Body of pancreas (tissue), 4 donors: ENCODE data around the gene SDS.

Experiments
- POLR2A ChIP-seq, 3 donors: fragments of 450-650 bp; IDR thresholded peaks; one replicate each; pipeline ENCODE4 v1.6.1; 2016; ENCODE audit warnings: antibody characterized with exemption in 3 of 3, mild to moderate bottlenecking in 2 of 3
- TF ChIP-seq, protein P1 (sequence below), 7 experiments: fragments of 450-650 bp in 4 of 7; fragments of 200-600 bp in 3 of 7; sonication (generic) in 3 of 7; IDR thresholded peaks; one replicate each; pipeline ENCODE4 v1.5.1; 2016 to 2019; ENCODE audit warnings: antibody characterized with exemption in 7 of 7

DNA sequence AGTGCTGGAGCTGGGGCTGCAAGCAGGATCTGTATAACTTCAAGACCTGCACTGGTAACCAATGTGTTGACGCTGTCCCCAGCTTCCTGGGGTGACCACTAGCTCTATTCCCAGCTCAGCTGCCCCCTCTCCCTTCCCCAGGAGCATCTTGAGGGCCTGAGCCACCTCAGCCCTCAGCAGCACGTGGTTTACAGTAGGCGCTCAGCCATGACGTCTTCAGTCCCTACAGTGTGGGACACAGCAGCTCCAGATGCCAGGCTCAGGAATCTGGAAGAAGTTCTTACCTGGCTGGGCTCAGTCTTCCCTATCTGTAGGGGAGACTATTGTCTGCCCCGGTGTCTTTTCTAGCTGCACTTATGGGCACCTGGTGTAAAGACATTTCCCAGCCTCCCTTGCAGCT is 8.6 kb downstream of the SDS start:
- TF ChIP-seq POLR2A (IDR thresholded peaks at IDR 0.05), result no peak
- TF ChIP-seq, protein P1, sequence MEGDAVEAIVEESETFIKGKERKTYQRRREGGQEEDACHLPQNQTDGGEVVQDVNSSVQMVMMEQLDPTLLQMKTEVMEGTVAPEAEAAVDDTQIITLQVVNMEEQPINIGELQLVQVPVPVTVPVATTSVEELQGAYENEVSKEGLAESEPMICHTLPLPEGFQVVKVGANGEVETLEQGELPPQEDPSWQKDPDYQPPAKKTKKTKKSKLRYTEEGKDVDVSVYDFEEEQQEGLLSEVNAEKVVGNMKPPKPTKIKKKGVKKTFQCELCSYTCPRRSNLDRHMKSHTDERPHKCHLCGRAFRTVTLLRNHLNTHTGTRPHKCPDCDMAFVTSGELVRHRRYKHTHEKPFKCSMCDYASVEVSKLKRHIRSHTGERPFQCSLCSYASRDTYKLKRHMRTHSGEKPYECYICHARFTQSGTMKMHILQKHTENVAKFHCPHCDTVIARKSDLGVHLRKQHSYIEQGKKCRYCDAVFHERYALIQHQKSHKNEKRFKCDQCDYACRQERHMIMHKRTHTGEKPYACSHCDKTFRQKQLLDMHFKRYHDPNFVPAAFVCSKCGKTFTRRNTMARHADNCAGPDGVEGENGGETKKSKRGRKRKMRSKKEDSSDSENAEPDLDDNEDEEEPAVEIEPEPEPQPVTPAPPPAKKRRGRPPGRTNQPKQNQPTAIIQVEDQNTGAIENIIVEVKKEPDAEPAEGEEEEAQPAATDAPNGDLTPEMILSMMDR (IDR thresholded peaks at IDR 0.05), result no peak
